GM12891 (cell line): ENCODE measurements around the gene CENPN.

ENCODE experiments used
- POLR2A ChIP-seq: IDR thresholded peaks from 2 replicates; pipeline ENCODE4 v1.6.1; 2011; ENCODE audit warnings: low read depth, low read length, control low read depth
- POLR2AphosphoS5 ChIP-seq: IDR thresholded peaks from 2 replicates; pipeline ENCODE4 v1.6.1; 2011; ENCODE audit warnings: low read depth, low read length, control low read depth
- POU2F2 ChIP-seq: IDR thresholded peaks from 2 replicates; pipeline ENCODE4 v1.6.1; 2011; ENCODE audit warnings: low read depth, mild to moderate bottlenecking, control low read depth, low read length, moderate library complexity
- SPI1 ChIP-seq: IDR thresholded peaks from 2 replicates; pipeline ENCODE4 v1.6.1; 2011; ENCODE audit warnings: low read depth, low read length, control low read depth

GRCh38 chr16:81040131-81040530 lies 33.1 kb downstream of the CENPN start:
- TF ChIP-seq POLR2A: no peak
- no peak for TF ChIP-seq POU2F2
- TF ChIP-seq SPI1: no peak
- no peak for TF ChIP-seq POLR2AphosphoS5
